GM12873 (cell line): Measurements from ENCODE around the gene C2.

ENCODE experiments used
- CTCF ChIP-seq: IDR thresholded peaks from 2 replicates; pipeline ENCODE4 v1.5.1; 2012; ENCODE audit warnings: low read depth, mild to moderate bottlenecking, moderate library complexity, low read length, control low read depth; ENCODE audit not compliant: insufficient read depth; ENCODE audit errors: missing control alignments

C2 gene

GRCh38 chr6:31907158-31907813 is 20.2 kb upstream of the C2 start:
- no peak for TF ChIP-seq CTCF

DNA sequence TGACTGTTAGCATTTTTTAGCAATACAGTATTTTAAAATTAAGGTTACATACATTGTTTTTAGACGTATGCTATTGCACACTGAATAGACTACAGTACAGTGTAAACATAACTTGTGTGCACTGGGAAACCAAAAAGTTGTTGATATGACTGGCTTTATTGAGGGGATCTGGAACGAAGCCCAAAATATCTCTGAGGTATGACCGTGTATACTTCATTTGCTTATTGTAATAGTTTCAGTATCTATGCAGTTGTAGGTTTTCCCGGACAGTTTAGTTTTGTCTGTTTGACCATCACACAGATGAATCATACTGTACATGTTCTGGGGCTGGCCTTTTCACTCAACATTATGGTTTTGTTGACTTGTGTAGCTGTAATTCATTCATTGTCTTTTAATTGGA is 18.7 kb upstream of the C2 start:
- no peak for TF ChIP-seq CTCF

DNA sequence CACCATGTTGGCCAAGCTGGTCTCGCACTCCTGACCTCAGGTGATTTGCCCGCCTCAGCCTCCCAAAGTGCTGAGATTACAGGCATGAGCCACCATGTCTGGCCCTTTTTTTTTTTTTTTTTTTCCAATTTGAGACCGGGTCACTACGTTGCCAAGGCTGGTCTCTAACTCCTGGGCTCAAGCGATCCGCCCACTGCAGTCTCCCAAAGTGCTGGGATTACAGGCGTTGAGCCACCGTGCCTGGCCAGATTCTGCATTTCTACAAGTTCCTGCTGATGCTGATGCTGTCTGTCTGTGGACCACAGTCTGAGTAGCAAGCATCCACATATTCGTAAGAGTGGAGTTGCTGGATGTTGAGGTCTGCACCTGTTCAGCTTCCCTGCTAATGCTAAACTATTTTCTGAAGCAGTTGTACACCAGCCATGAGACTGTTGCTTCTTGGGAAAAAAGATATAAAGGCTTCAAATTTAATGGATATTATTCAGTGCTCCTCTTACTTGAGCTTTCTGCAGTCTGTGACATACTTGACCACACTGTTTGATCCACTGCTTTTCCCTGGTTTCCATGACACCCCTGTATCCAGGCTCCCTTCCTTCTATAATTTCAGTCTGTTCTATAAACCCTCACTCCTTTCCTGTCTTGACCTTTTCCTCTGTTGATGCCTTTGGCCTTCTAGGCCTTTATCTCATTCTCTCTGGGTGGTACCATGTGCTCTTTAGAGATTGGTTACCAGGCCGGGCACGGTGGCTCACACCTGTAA is 15.5 kb upstream of the C2 start:
- TF ChIP-seq CTCF, result no peak

DNA sequence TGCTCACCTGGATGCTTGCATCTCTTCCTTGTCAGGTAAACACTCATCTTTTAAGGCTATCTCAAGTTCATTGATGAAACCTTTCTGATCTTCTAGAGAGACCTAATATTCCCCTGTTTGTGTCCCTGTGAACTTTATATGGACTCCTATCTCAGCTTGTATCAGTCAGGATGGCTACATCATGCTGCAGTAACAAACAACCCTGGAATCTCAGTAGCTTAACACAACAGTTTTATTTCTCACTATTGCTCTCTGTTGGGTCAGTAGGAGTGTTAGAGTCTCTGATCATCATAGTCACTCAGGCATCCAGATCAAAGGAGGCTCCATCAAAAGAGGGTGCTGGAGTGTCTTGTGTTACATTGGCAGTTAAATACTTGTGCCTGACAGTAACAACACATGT is 12.2 kb upstream of the C2 start:
- no peak for TF ChIP-seq CTCF

GRCh38 chr6:31915756-31916155 is 11.8 kb upstream of the C2 start:
- TF ChIP-seq CTCF, result no peak

DNA sequence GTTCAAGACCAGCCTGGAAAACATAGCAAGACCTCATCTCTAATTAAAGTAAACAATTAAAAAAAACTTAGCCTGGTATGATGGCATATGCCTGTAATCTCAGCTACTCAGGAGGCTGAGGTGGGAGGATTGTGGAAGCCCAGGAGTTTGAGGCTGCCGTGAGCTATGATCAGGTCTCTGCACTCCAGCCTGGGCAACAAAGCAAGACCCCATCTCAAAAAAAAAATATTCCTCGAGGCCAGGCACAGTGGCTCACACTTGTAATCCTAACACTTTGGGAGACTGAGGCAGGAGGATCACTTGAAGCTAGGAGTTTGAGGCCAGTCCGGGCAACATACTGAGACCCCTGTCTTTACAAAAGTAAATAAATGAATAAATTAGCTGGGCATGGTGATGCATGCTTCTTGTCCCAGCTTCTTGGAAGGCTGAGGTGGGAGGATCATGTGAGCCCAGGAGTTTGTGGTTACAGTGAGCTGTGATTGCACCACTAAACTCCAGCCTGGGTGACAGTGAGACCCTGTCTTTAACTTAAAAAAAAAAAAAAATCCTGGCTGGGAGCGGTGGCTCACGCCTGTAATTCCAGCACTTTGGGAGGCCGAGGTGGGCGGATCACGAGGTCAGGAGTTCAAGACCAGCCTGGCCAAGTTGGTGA is 9.3 kb upstream of the C2 start:
- no peak for TF ChIP-seq CTCF

DNA sequence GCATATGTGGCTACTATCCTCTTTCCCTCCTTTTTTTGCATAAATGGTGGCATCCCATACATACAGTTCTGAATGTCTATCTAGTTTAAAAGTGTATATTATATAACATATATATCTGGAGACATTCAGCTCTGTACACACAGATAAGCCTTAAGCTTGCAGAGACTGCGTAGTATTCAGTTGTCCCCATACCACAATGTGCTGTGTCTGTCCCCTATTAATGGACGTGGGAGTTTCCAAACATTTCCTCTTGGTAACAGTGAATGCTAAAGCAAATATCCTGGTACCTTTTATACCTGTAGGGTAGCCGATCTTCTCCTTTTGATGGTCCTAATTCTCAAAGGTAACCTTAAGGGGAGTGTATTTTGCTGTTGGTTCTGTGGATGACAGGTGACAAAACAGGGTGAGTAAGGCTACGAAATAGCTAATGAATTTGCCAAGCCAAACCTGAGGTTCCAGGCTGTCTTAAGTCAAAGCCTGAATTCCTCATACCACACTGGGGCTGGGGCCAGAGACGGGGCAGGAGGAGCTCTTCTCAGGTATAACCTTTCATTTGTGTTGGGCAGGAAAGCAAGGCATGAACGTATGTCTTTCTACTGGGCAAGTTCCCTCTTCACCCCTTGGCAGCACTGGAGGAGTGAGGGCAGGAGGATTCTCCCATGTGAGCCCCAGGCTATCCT is 7.8 kb upstream of the C2 start:
- TF ChIP-seq CTCF, result no peak
